Retinal pigment epithelial cell (primary cell): Measurements from ENCODE around the gene OCSTAMP.

Experiments
- DNase-seq: peaks from one replicate; pipeline ENCODE4 v3.0.0-alpha.2; 2010; ENCODE audit warnings: low read depth
- H3K4me3 ChIP-seq: 2 replicates; pipeline ENCODE4 v1.5.1; 2011; ENCODE audit warnings: mild to moderate bottlenecking, low read length, control low read depth, moderate library complexity
- TF ChIP-seq, protein P1 (sequence below): conservative IDR thresholded peaks from 2 replicates; pipeline ENCODE4 v1.5.1; 2011; ENCODE audit warnings: low read depth, low read length, control low read depth, inconsistent platforms

The OCSTAMP gene

GRCh38 chr20:46568570-46569129 is 18.2 kb upstream of the OCSTAMP start:
- DNase-seq: no peak
- TF ChIP-seq, protein P1, sequence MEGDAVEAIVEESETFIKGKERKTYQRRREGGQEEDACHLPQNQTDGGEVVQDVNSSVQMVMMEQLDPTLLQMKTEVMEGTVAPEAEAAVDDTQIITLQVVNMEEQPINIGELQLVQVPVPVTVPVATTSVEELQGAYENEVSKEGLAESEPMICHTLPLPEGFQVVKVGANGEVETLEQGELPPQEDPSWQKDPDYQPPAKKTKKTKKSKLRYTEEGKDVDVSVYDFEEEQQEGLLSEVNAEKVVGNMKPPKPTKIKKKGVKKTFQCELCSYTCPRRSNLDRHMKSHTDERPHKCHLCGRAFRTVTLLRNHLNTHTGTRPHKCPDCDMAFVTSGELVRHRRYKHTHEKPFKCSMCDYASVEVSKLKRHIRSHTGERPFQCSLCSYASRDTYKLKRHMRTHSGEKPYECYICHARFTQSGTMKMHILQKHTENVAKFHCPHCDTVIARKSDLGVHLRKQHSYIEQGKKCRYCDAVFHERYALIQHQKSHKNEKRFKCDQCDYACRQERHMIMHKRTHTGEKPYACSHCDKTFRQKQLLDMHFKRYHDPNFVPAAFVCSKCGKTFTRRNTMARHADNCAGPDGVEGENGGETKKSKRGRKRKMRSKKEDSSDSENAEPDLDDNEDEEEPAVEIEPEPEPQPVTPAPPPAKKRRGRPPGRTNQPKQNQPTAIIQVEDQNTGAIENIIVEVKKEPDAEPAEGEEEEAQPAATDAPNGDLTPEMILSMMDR: no peak
- H3K4me3 ChIP-seq: no peak overlapping the region

GRCh38 chr20:46566125-46566524 is 15.7 kb upstream of the OCSTAMP start:
- DNase-seq: no peak
- no peak overlapping the region for H3K4me3 ChIP-seq
- TF ChIP-seq, protein P1: no peak

DNA sequence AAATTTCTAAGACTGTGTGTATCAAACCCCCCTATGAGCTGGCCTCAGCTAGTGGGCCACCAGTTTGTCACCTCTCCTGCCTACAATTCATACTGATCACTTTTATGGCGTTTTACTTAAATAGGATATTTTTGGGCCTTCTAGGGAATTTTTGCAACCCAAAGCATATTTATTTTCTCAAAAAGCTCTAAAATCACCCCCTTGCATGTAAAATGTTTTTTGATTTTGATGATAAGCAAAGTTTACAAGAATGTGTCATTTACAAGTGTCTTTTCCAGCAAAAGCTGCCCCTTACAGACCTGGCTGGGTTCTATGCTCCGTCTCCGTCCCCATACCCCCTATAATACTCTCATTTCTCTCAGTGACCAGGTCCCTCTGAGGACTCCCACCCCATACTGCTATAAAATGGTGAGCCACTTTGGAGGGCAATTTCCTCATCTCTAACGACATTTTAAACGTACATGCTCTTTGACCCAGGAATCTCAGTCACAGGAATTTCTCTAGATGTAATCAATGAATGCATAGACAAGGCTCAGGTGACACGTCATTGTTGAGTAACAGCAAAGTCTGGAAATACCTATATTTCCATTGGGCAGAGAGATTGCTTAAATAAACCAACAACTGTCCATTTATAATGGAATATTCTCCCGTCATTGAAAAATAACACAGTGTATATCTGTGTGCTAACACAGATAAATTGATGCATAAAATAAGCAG is 13.9 kb upstream of the OCSTAMP start:
- H3K4me3 ChIP-seq: no peak overlapping the region
- no peak for DNase-seq
- TF ChIP-seq, protein P1: no peak

GRCh38 chr20:46563860-46564221 is 13.4 kb upstream of the OCSTAMP start:
- DNase-seq: no peak
- TF ChIP-seq, protein P1: no peak
- no peak overlapping the region for H3K4me3 ChIP-seq

DNA sequence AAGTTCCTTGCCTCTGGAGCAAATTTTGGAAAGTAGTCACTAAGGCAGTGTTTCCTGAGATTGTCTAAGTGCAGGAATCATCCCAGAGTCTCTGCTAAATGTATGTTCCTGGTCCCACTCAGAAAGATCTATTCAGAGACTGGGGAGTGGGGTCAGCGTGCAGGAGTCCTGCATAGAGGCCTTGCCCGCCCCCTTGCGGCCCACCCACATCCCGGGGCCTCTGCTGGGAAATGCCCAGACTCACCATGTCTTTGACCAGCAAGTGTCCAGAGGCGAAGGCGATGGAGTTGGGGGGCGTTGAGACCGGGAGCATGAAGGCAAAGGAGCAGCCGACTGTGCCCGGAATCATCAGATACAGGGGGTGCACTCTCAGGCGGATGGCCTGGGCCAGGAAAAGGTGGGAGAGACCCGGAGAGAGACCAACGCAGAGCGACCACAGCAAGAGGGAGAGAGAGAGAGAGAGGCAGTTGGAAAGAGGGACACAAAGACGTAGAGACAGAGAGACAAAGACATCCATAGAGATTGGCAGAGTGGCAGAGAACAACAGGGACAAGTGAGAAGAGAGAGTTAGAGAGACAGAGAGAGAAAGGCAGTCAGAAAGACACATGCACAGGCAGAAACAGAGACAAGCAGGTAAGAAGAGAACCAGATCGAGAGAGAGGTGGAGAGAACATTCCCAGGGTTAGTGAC is 12.9 kb upstream of the OCSTAMP start:
- DNase-seq: no peak
- TF ChIP-seq, protein P1: peak; percentile 11
- H3K4me3 ChIP-seq: no peak overlapping the region

- peak overlapping the region; percentile 42 for H3K4me3 ChIP-seq
- TF ChIP-seq, protein P1: peak; percentile 91
Measured at GRCh38 chr20:46562373-46563169, 12.1 kb upstream of the OCSTAMP start.

More at GRCh38 chr20:46562373-46563169, 12.1 kb upstream of the OCSTAMP start:
- no peak for DNase-seq
